Neural progenitor cell (in vitro differentiated cells): ENCODE data around the gene IPPK. TPM values are rescaled to one million over a fixed set of nuclear protein-coding genes. Genes with fewer than 3 reads are reported as not detected.

ENCODE experiments used
- DNase-seq: peaks from one replicate; pipeline ENCODE4 v3.0.0-alpha.2; 2016; ENCODE audit warnings: low spot score
- H2AFZ ChIP-seq: fragments of 200-600 bp; sonication (generic); replicated peaks from 2 replicates; pipeline ENCODE4 v1.6.1; 2016; ENCODE audit warnings: antibody characterized with exemption
- H3F3A ChIP-seq: fragments of 200-600 bp; sonication (generic); 2 replicates; pipeline ENCODE4 v1.6.1; 2016; ENCODE audit warnings: antibody characterized with exemption, low read depth
- H3K27ac ChIP-seq: fragments of 200-600 bp; sonication (generic); 2 replicates; pipeline ENCODE4 v1.5.1; 2016; ENCODE audit warnings: mild to moderate bottlenecking
- H3K27me3 ChIP-seq: fragments of 200-600 bp; sonication (generic); 2 replicates; pipeline ENCODE4 v1.6.1; 2016; ENCODE audit warnings: mild to moderate bottlenecking, moderate library complexity
- H3K36me3 ChIP-seq: fragments of 200-600 bp; sonication (generic); 2 replicates; pipeline ENCODE4 v1.5.1; 2016
- H3K4me1 ChIP-seq: fragments of 200-600 bp; sonication (generic); 2 replicates; pipeline ENCODE4 v1.6.1; 2016; ENCODE audit warnings: mixed run types
- H3K4me2 ChIP-seq: fragments of 200-600 bp; sonication (generic); 2 replicates; pipeline ENCODE4 v1.6.1; 2016
- H3K4me3 ChIP-seq: fragments of 200-600 bp; sonication (generic); 2 replicates; pipeline ENCODE4 v1.5.1; 2016
- H3K79me2 ChIP-seq: fragments of 200-600 bp; sonication (generic); 2 replicates; pipeline ENCODE4 v1.6.1; 2016; ENCODE audit warnings: low read depth
- H3K9ac ChIP-seq: fragments of 200-600 bp; sonication (generic); 2 replicates; pipeline ENCODE4 v1.6.1; 2016
- H3K9me3 ChIP-seq: fragments of 200-600 bp; sonication (generic); 2 replicates; pipeline ENCODE4 v1.5.1; 2016; ENCODE audit warnings: low read depth
- H4K20me1 ChIP-seq: fragments of 200-600 bp; sonication (generic); 2 replicates; pipeline ENCODE4 v1.6.1; 2016; ENCODE audit warnings: low read depth
- H3K27ac Mint-ChIP-seq: 3 replicates; pipeline ENCODE4 v1.8.0; 2021; ENCODE audit warnings: mixed read lengths
- H3K27me3 Mint-ChIP-seq: 2 replicates; pipeline ENCODE4 v1.8.0; 2022; ENCODE audit warnings: low read depth, mild to moderate bottlenecking, inconsistent platforms, moderate library complexity, mixed read lengths; ENCODE audit not compliant: insufficient read depth
- H3K36me3 Mint-ChIP-seq: 3 replicates; pipeline ENCODE4 v1.8.0; 2021; ENCODE audit warnings: mixed read lengths
- H3K4me1 Mint-ChIP-seq: 3 replicates; pipeline ENCODE4 v1.8.0; 2021; ENCODE audit warnings: mixed read lengths
- H3K4me3 Mint-ChIP-seq: 3 replicates; pipeline ENCODE4 v1.8.0; 2021; ENCODE audit warnings: mild to moderate bottlenecking, moderate library complexity, mixed read lengths
- H3K9me3 Mint-ChIP-seq: 3 replicates; pipeline ENCODE4 v1.8.0; 2020; ENCODE audit warnings: mixed read lengths
- CTCF ChIP-seq: fragments of 200-600 bp; sonication (generic); IDR thresholded peaks from 2 replicates; pipeline ENCODE4 v1.5.1; 2017; ENCODE audit warnings: antibody characterized with exemption, mild to moderate bottlenecking
- EZH2 ChIP-seq: fragments of 200-600 bp; sonication (generic); IDR thresholded peaks from 2 replicates; pipeline ENCODE4 v1.6.1; 2017; ENCODE audit warnings: antibody characterized with exemption, mild to moderate bottlenecking, moderate library complexity
- EZH2phosphoT487 ChIP-seq: fragments of 200-600 bp; sonication (generic); IDR thresholded peaks from 2 replicates; pipeline ENCODE4 v1.6.1; 2017; ENCODE audit warnings: antibody characterized with exemption
- total RNA-seq: library from RNA; depleted of rRNA; stranded (reverse); fragments of >200 nt; gene quantifications from 2 replicates; pipeline ENCODE4 v1.2.3, GENCODE V29; 2015; ENCODE audit warnings: low replicate concordance

IPPK gene
- total RNA-seq, 1 donor from 2014 or later = 16.8 TPM

- Histone ChIP-seq H3K27me3 (no peaks in the 10 kb centered on the region), H3K4me3 (peak overlapping the region; percentile 83), H3K9me3 (no peaks in the 10 kb centered on the region), H3K36me3 (no peaks in the 10 kb centered on the region), H3K4me2 (peak overlapping the region; percentile 87), H3K79me2 (peaks cover 47% of the 10 kb centered on the region), H3F3A (peaks cover 7% of the 10 kb centered on the region), H3K27ac (no peak overlapping the region), H2AFZ (peak overlapping the region; percentile 95), H3K4me1 (peaks cover 10% of the 10 kb centered on the region), H3K9ac (peak overlapping the region; percentile 53), H4K20me1 (peaks cover 7% of the 10 kb centered on the region)
- Mint-ChIP-seq H3K9me3 (no peaks in the 10 kb centered on the region), H3K4me1 (peaks cover 24% of the 10 kb centered on the region), H3K36me3 (peaks cover 6% of the 10 kb centered on the region), H3K27ac (no peak overlapping the region), H3K4me3 (peak overlapping the region; percentile 96), H3K27me3 (peaks cover 3% of the 10 kb centered on the region)
- TF ChIP-seq EZH2 = no peak
- no peak for TF ChIP-seq EZH2phosphoT487
- no peak for TF ChIP-seq CTCF
- peak; percentile 55 for DNase-seq
Measured at GRCh38 chr9:92669527-92669889, 423 bp downstream of the IPPK start.

- peak overlapping the region; percentile 96 for H3K4me3 Mint-ChIP-seq
- Histone ChIP-seq H3F3A (peaks cover 5% of the 10 kb centered on the region), H3K9me3 (no peaks in the 10 kb centered on the region), H3K27ac (no peak overlapping the region), H3K79me2 (peaks cover 47% of the 10 kb centered on the region), H3K4me1 (peaks cover 10% of the 10 kb centered on the region), H3K4me2 (peak overlapping the region; percentile 87), H4K20me1 (peaks cover 13% of the 10 kb centered on the region), H3K9ac (peak overlapping the region; percentile 53), H2AFZ (peak overlapping the region; percentile 95), H3K36me3 (no peaks in the 10 kb centered on the region), H3K4me3 (peak overlapping the region; percentile 83), H3K27me3 (no peaks in the 10 kb centered on the region)
- H3K9me3 Mint-ChIP-seq = no peaks in the 10 kb centered on the region
- no peak overlapping the region for H3K27ac Mint-ChIP-seq
- H3K4me1 Mint-ChIP-seq = peaks cover 24% of the 10 kb centered on the region
- H3K27me3 Mint-ChIP-seq = peaks cover 3% of the 10 kb centered on the region
- H3K36me3 Mint-ChIP-seq = peaks cover 6% of the 10 kb centered on the region
- DNase-seq = peak; percentile 33
- TF ChIP-seq CTCF (no peak), EZH2 (no peak), EZH2phosphoT487 (no peak)
Measured at GRCh38 chr9:92668746-92669526, 995 bp downstream of the IPPK start.

DNA sequence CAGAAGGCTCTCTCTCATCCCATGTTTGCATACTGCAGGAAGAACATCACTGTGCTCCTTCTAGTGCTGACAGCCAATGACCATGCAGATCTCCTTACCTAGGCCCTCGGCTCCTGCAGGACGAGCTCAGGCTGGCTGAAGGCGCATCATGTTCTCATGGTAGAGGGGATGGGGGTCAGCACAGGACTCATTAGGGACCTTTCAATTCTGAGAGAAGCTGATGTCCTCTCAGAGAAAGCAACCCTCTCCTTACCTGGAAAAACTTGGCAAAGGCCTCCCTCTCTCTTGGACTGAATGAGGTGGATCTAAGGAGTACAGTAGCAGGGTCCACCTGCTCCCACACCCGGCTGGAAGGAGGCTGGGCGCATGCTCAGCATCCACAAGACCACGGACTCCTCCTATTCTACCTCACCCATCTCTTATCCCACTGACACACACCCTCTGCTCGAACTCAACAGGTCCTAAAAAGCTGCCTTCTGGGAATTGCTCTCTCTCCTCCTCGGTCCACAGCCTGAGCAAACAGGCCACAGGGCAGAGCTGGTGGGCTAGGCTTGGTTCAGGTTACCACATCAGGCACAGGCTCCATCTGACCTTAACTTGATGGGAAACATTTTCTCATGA lies 2.9 kb downstream of the IPPK start:
- Histone ChIP-seq H3K4me1 (peaks cover 10% of the 10 kb centered on the region), H3K79me2 (peaks cover 47% of the 10 kb centered on the region), H2AFZ (no peak overlapping the region), H3K9ac (no peak overlapping the region), H3K4me3 (no peak overlapping the region), H3F3A (peaks cover 3% of the 10 kb centered on the region), H3K9me3 (no peaks in the 10 kb centered on the region), H4K20me1 (peaks cover 31% of the 10 kb centered on the region), H3K36me3 (no peaks in the 10 kb centered on the region), H3K4me2 (no peak overlapping the region), H3K27me3 (no peaks in the 10 kb centered on the region), H3K27ac (no peak overlapping the region)
- DNase-seq = no peak
- peaks cover 6% of the 10 kb centered on the region for H3K36me3 Mint-ChIP-seq
- peaks cover 24% of the 10 kb centered on the region for H3K4me1 Mint-ChIP-seq
- peaks cover 3% of the 10 kb centered on the region for H3K27me3 Mint-ChIP-seq
- no peaks in the 10 kb centered on the region for H3K9me3 Mint-ChIP-seq
- H3K27ac Mint-ChIP-seq = no peak overlapping the region
- no peak for TF ChIP-seq CTCF
- no peak for TF ChIP-seq EZH2phosphoT487
- no peak for TF ChIP-seq EZH2
- no peak overlapping the region for H3K4me3 Mint-ChIP-seq
